VCaP (cell line): ENCODE measurements around the gene SNX24.

Source experiments
- H3K27ac ChIP-seq: fragments of 450-650 bp; 2 replicates; pipeline ENCODE4 v1.5.1; 2017
- CTCF ChIP-seq: fragments of 450-650 bp; conservative IDR thresholded peaks from 2 replicates; pipeline ENCODE4 v1.5.1; 2017; ENCODE audit warnings: mild to moderate bottlenecking, moderate library complexity

The SNX24 gene

GRCh38 chr5:122849771-122850170 lies 4.4 kb downstream of the SNX24 start:
- H3K27ac ChIP-seq: no peak overlapping the region
- TF ChIP-seq CTCF: no peak

GRCh38 chr5:122857538-122857937 lies 12.1 kb downstream of the SNX24 start:
- H3K27ac ChIP-seq: peak overlapping the region; percentile 18; the same call in 1 of the 2 replicates

GRCh38 chr5:122858451-122858850 lies 13.0 kb downstream of the SNX24 start:
- no peak for TF ChIP-seq CTCF
- no peak overlapping the region; the same call in 1 of the 2 replicates for H3K27ac ChIP-seq

- no peak overlapping the region for H3K27ac ChIP-seq
- TF ChIP-seq CTCF: no peak
Observed at GRCh38 chr5:122863240-122863639, 17.8 kb downstream of the SNX24 start.

- TF ChIP-seq CTCF: no peak
- no peak overlapping the region for H3K27ac ChIP-seq
Observed at GRCh38 chr5:122863721-122864120, 18.3 kb downstream of the SNX24 start.

- H3K27ac ChIP-seq: no peak overlapping the region
- no peak for TF ChIP-seq CTCF
Observed at GRCh38 chr5:122864400-122864799, 19.0 kb downstream of the SNX24 start.

GRCh38 chr5:122864842-122865241 lies 19.4 kb downstream of the SNX24 start:
- no peak for TF ChIP-seq CTCF
- H3K27ac ChIP-seq: no peak overlapping the region

GRCh38 chr5:122870219-122870856 lies 24.9 kb downstream of the SNX24 start:
- H3K27ac ChIP-seq: no peak overlapping the region
- TF ChIP-seq CTCF: no peak
